WTC11 (cell line): Measurements from ENCODE around the gene NEK10. TPM values are rescaled to one million over a fixed set of nuclear protein-coding genes. Genes with fewer than 3 reads are reported as not detected.

Source experiments
- ATAC-seq: fragments of 200-7000 bp; cut with Tn5 transposase; 2 replicates; pipeline ENCODE4 v1.10.0; 2021; ENCODE audit warnings: mild to moderate bottlenecking, moderate library complexity
- CTCF ChIA-PET: fragments of 300-600 bp; sonication (Branson Sonifier 250); formaldehyde crosslinking; loops from one replicate; lab custom pipeline; 2021; ENCODE audit warnings: antibody characterized with exemption; lab: Charles Lee
- POLR2A ChIA-PET: fragments of 350-600 bp; sonication (Branson Sonifier 250); formaldehyde crosslinking; loops from one replicate; lab custom pipeline; 2021; ENCODE audit warnings: antibody characterized with exemption; lab: Charles Lee
- DNase-seq: peaks from one replicate; pipeline ENCODE4 v3.0.0; 2021; ENCODE audit warnings: low spot score
- H3K27ac Mint-ChIP-seq: 2 replicates; pipeline ENCODE4 v1.8.0; 2021; ENCODE audit warnings: mixed read lengths
- H3K27me3 Mint-ChIP-seq: 2 replicates; pipeline ENCODE4 v1.8.0; 2021; ENCODE audit warnings: low read depth, mild to moderate bottlenecking, moderate library complexity, mixed read lengths
- H3K36me3 Mint-ChIP-seq: 2 replicates; pipeline ENCODE4 v1.8.0; 2021; ENCODE audit warnings: mixed read lengths
- H3K4me1 Mint-ChIP-seq: 2 replicates; pipeline ENCODE4 v1.8.0; 2022; ENCODE audit warnings: mixed read lengths
- H3K4me3 Mint-ChIP-seq: 2 replicates; pipeline ENCODE4 v1.8.0; 2021; ENCODE audit warnings: mild to moderate bottlenecking, moderate library complexity, mixed read lengths
- H3K9me3 Mint-ChIP-seq: 2 replicates; pipeline ENCODE4 v1.8.0; 2021; ENCODE audit warnings: mixed read lengths
- AFF4 ChIP-seq: sonication (generic); formaldehyde crosslinking; IDR thresholded peaks from 2 replicates; pipeline ENCODE4 v1.8.1; 2023; ENCODE audit warnings: mild to moderate bottlenecking, missing genetic modification reagents, borderline replicate concordance
- ATF2 ChIP-seq: sonication (generic); formaldehyde crosslinking; IDR thresholded peaks from 2 replicates; pipeline ENCODE4 v1.8.1; 2022; ENCODE audit warnings: low read depth, missing genetic modification reagents, borderline replicate concordance
- CREB1 ChIP-seq: sonication (generic); formaldehyde crosslinking; IDR thresholded peaks from 2 replicates; pipeline ENCODE4 v1.8.0; 2023; ENCODE audit warnings: mild to moderate bottlenecking, missing genetic modification reagents
- CREM ChIP-seq: sonication (generic); formaldehyde crosslinking; IDR thresholded peaks from 2 replicates; pipeline ENCODE4 v1.8.1; 2022; ENCODE audit warnings: mild to moderate bottlenecking, missing genetic modification reagents, moderate library complexity
- E2F4 ChIP-seq: sonication (generic); formaldehyde crosslinking; IDR thresholded peaks from 2 replicates; pipeline ENCODE4 v1.8.1; 2022; ENCODE audit warnings: low read depth, mild to moderate bottlenecking, moderate library complexity, missing genetic modification reagents, borderline replicate concordance
- ELF4 ChIP-seq: sonication (generic); formaldehyde crosslinking; IDR thresholded peaks from 2 replicates; pipeline ENCODE4 v1.8.1; 2022; ENCODE audit warnings: low read depth, mild to moderate bottlenecking, moderate library complexity, missing genetic modification reagents
- FOXJ3 ChIP-seq: sonication (generic); formaldehyde crosslinking; IDR thresholded peaks from 2 replicates; pipeline ENCODE4 v1.9.0; 2021; ENCODE audit warnings: missing genetic modification reagents, mild to moderate bottlenecking, borderline replicate concordance
- FOXK1 ChIP-seq: sonication (generic); formaldehyde crosslinking; IDR thresholded peaks from 2 replicates; pipeline ENCODE4 v1.8.0; 2022; ENCODE audit warnings: mild to moderate bottlenecking, moderate library complexity, missing genetic modification reagents
- GTF2I ChIP-seq: fragments of 250-450 bp; sonication (Bioruptor Pico); conservative IDR thresholded peaks from 2 replicates; pipeline ENCODE4 v1.4.0; 2021; ENCODE audit warnings: mild to moderate bottlenecking
- JUN ChIP-seq: sonication (generic); formaldehyde crosslinking; IDR thresholded peaks from 2 replicates; pipeline ENCODE4 v1.8.0; 2023; ENCODE audit warnings: mild to moderate bottlenecking, missing genetic modification reagents
- MLX ChIP-seq: sonication (generic); formaldehyde crosslinking; IDR thresholded peaks from 2 replicates; pipeline ENCODE4 v1.8.1; 2023; ENCODE audit warnings: mild to moderate bottlenecking, missing genetic modification reagents, moderate library complexity
- MXD4 ChIP-seq: fragments of 250-450 bp; sonication (Bioruptor Pico); IDR thresholded peaks from 2 replicates; pipeline ENCODE4 v1.8.0; 2021; ENCODE audit warnings: mild to moderate bottlenecking, moderate library complexity, borderline replicate concordance
- MYBL2 ChIP-seq: sonication (generic); formaldehyde crosslinking; IDR thresholded peaks from 2 replicates; pipeline ENCODE4 v1.8.1; 2023; ENCODE audit warnings: mild to moderate bottlenecking, moderate library complexity, missing genetic modification reagents
- NR1H2 ChIP-seq: sonication (generic); formaldehyde crosslinking; IDR thresholded peaks from 2 replicates; pipeline ENCODE4 v1.9.0; 2021; ENCODE audit warnings: mild to moderate bottlenecking, moderate library complexity, missing genetic modification reagents
- NR3C1 ChIP-seq: sonication (generic); formaldehyde crosslinking; conservative IDR thresholded peaks from 2 replicates; pipeline ENCODE4 v1.8.1; 2023; ENCODE audit warnings: low read depth, mild to moderate bottlenecking, missing genetic modification reagents
- RELA ChIP-seq: sonication (generic); formaldehyde crosslinking; IDR thresholded peaks from 2 replicates; pipeline ENCODE4 v1.8.1; 2022; ENCODE audit warnings: missing genetic modification reagents, mild to moderate bottlenecking, borderline replicate concordance
- SMAD4 ChIP-seq: sonication (generic); formaldehyde crosslinking; IDR thresholded peaks from 2 replicates; pipeline ENCODE4 v1.8.0; 2022; ENCODE audit warnings: mild to moderate bottlenecking, missing genetic modification reagents
- SOX15 ChIP-seq: fragments of 250-450 bp; sonication (Bioruptor Pico); IDR thresholded peaks from 2 replicates; pipeline ENCODE4 v1.9.0; 2021; ENCODE audit warnings: mild to moderate bottlenecking
- TEAD1 ChIP-seq: sonication (generic); formaldehyde crosslinking; IDR thresholded peaks from 2 replicates; pipeline ENCODE4 v1.8.0; 2022; ENCODE audit warnings: mild to moderate bottlenecking, missing genetic modification reagents
- TEAD4 ChIP-seq: sonication (generic); formaldehyde crosslinking; IDR thresholded peaks from 2 replicates; pipeline ENCODE4 v1.8.0; 2022; ENCODE audit warnings: mild to moderate bottlenecking, missing genetic modification reagents
- ZNF416 ChIP-seq: fragments of 250-450 bp; sonication (Bioruptor Pico); IDR thresholded peaks from 2 replicates; pipeline ENCODE4 v1.9.0; 2021; ENCODE audit warnings: mild to moderate bottlenecking, inconsistent platforms
- ZNF512 ChIP-seq: sonication (generic); formaldehyde crosslinking; IDR thresholded peaks from 2 replicates; pipeline ENCODE4 v1.8.1; 2022; ENCODE audit warnings: missing genetic modification reagents, borderline replicate concordance
- total RNA-seq: library from RNA; stranded (reverse); gene quantifications from 3 replicates; pipeline ENCODE4 v1.2.3, GENCODE V29; 2021

NEK10 gene
- total RNA-seq, 1 experiment from 2014 or later, result 0.37 TPM

- no peak for TF ChIP-seq E2F4 (CRISPR knock-in tag)
Observed at GRCh38 chr3:27219127-27219845, 149.9 kb downstream of the NEK10 start (continued).

- peaks cover 25% of the 10 kb centered on the region for H3K9me3 Mint-ChIP-seq
- ATAC-seq, result no peak
- peaks cover 34% of the 10 kb centered on the region for H3K4me1 Mint-ChIP-seq
- TF ChIP-seq AFF4 (CRISPR knock-in tag) (no peak), ZNF512 (no peak), JUN (CRISPR knock-in tag) (no peak), RELA (no peak), MYBL2 (CRISPR knock-in tag) (no peak), CREB1 (no peak), ELF4 (no peak)
- TF ChIP-seq, all 79 proteins: peak for 0
- no peaks in the 10 kb centered on the region for H3K27me3 Mint-ChIP-seq
- DNase-seq, result no peak
- CTCF ChIA-PET, result interaction anchor here (0.7 kb wide), 1 partner anchor 12 kb away, joined by 3 read pairs; no protein-coding TSS in a partner anchor
- 0 out of 2 replicates have a peak, but pooled peaks cover 7% of the 10 kb centered on the region for H3K36me3 Mint-ChIP-seq
- POLR2A ChIA-PET, result no interaction called here
- no peak overlapping the region for H3K4me3 Mint-ChIP-seq
- H3K27ac Mint-ChIP-seq, result no peak overlapping the region
Observed at GRCh38 chr3:27216955-27217552, 152.1 kb downstream of the NEK10 start.

- no peak overlapping the region for H3K4me3 Mint-ChIP-seq
- no peak overlapping the region for H3K27ac Mint-ChIP-seq
- DNase-seq, result no peak
- no peak for ATAC-seq
- peaks cover 39% of the 10 kb centered on the region for H3K4me1 Mint-ChIP-seq
- POLR2A ChIA-PET, result no interaction called here
- H3K27me3 Mint-ChIP-seq, result no peaks in the 10 kb centered on the region
- CTCF ChIA-PET, result interaction anchor here (0.7 kb wide), 1 partner anchor 12 kb away, joined by 3 read pairs; no protein-coding TSS in a partner anchor
- H3K9me3 Mint-ChIP-seq, result peaks cover 25% of the 10 kb centered on the region
- H3K36me3 Mint-ChIP-seq, result 0 out of 2 replicates have a peak, but pooled peaks cover 7% of the 10 kb centered on the region
- TF ChIP-seq ATF2 (no peak), GTF2I (CRISPR knock-in tag) (no peak), E2F4 (CRISPR knock-in tag) (no peak), SOX15 (CRISPR knock-in tag) (no peak), TEAD4 (no peak), TEAD1 (CRISPR knock-in tag) (no peak), MXD4 (no peak), NR3C1 (CRISPR knock-in tag) (no peak), NR1H2 (CRISPR knock-in tag) (no peak), CREM (CRISPR knock-in tag) (no peak), ZNF416 (CRISPR knock-in tag) (no peak), MLX (no peak), FOXK1 (no peak), SMAD4 (CRISPR knock-in tag) (no peak), ELF4 (no peak), FOXJ3 (CRISPR knock-in tag) (no peak)
Observed at GRCh38 chr3:27216295-27216855, 152.8 kb downstream of the NEK10 start.
